ENCODE data around the gene SLC16A4. TPM values are rescaled to one million over a fixed set of nuclear protein-coding genes. Genes with fewer than 3 reads are reported as not detected.

The SLC16A4 gene
- total RNA-seq, result 5.8 TPM

GRCh38 chr1:110390692-110391245, at the start of gene SLC16A4:
Gene SLC16A4 (minus strand): TSS chr1:110391026. CDS start chr1:110389323, 1,703 bp downstream.

GRCh38 chr1:110407260-110408210, 16.7 kb upstream of the SLC16A4 start, which contains the start of gene LAMTOR5:
Gene LAMTOR5 (minus strand): TSS chr1:110407694. CDS start chr1:110407620, 74 bp downstream.

GRCh38 chr1:110338886-110339406, 51.9 kb downstream of the SLC16A4 start, which contains the start of gene RBM15:
Gene RBM15 (plus strand): TSS chr1:110339377. CDS start chr1:110339406, 29 bp downstream.

Other genes with a start within 250 kb of the SLC16A4 start
- 42.0 TPM for gene SLC6A17, start 240.5 kb downstream of the SLC16A4 start, total RNA-seq
- 17.5 TPM for gene KCNC4, start 180.7 kb downstream of the SLC16A4 start, total RNA-seq
- gene RBM15, start 51.6 kb downstream of the SLC16A4 start, total RNA-seq, result 42.4 TPM
- 56.3 TPM for gene LAMTOR5, start 16.7 kb upstream of the SLC16A4 start, total RNA-seq
- gene PROK1, start 60.1 kb upstream of the SLC16A4 start, total RNA-seq, result not detected
- not detected for gene KCNA10, start 128.1 kb upstream of the SLC16A4 start, total RNA-seq
- gene KCNA2, start 215.3 kb upstream of the SLC16A4 start, total RNA-seq, result 14.1 TPM

All from diencephalon (tissue), 1 donor.